Astrocyte (in vitro differentiated cells and primary cell): ENCODE data around the gene SCN3B. TPM values are rescaled to one million over a fixed set of nuclear protein-coding genes. Genes with fewer than 3 reads are reported as not detected.

ENCODE experiments used
- DNase-seq: peaks from one replicate; pipeline ENCODE4 v3.0.0-alpha.2; 2010; ENCODE audit warnings: low read depth
- FAIRE-seq: peaks from 2 replicates; lab custom pipeline; 2011; peaks lifted over from hg19 to GRCh38; lab: Jason Lieb, UNC
- H2AFZ ChIP-seq: 2 replicates; pipeline ENCODE4 v1.6.0; 2012; ENCODE audit warnings: low read depth, low read length, inconsistent platforms
- H3K27ac ChIP-seq: 2 replicates; pipeline ENCODE4 v1.5.1; 2011; ENCODE audit warnings: low read depth, low read length, inconsistent platforms
- H3K27me3 ChIP-seq: 2 replicates; pipeline ENCODE4 v1.6.0; 2011; ENCODE audit warnings: low read length, inconsistent platforms; ENCODE audit not compliant: insufficient read depth
- H3K36me3 ChIP-seq: 2 replicates; pipeline ENCODE4 v1.5.1; 2011; ENCODE audit warnings: low read length, inconsistent platforms; ENCODE audit not compliant: insufficient read depth
- H3K4me1 ChIP-seq: 2 replicates; pipeline ENCODE4 v1.5.1; 2011; ENCODE audit warnings: low read length, inconsistent platforms; ENCODE audit not compliant: insufficient read depth
- H3K4me2 ChIP-seq: 2 replicates; pipeline ENCODE4 v1.6.0; 2012; ENCODE audit warnings: low read length, inconsistent platforms
- H3K4me3 ChIP-seq: 2 replicates; pipeline ENCODE4 v1.5.1; 2011; ENCODE audit warnings: low read depth, mild to moderate bottlenecking, low read length, inconsistent platforms; ENCODE audit not compliant: insufficient read depth
- H3K79me2 ChIP-seq: 2 replicates; pipeline ENCODE4 v1.6.0; 2012; ENCODE audit warnings: mild to moderate bottlenecking, low read length, inconsistent platforms; ENCODE audit not compliant: insufficient read depth
- H3K9ac ChIP-seq: 2 replicates; pipeline ENCODE4 v1.6.0; 2012; ENCODE audit warnings: mild to moderate bottlenecking, low read length, inconsistent platforms
- H3K9me3 ChIP-seq: 2 replicates; pipeline ENCODE4 v1.5.1; 2012; ENCODE audit warnings: low read depth, mild to moderate bottlenecking, low read length, inconsistent platforms; ENCODE audit not compliant: insufficient read depth
- H4K20me1 ChIP-seq: 2 replicates; pipeline ENCODE4 v1.6.0; 2012; ENCODE audit warnings: low read length, inconsistent platforms; ENCODE audit not compliant: insufficient read depth
- H3K27ac Mint-ChIP-seq: one replicate; pipeline ENCODE4 v1.8.0; 2021; ENCODE audit warnings: mild to moderate bottlenecking, mixed read lengths; ENCODE audit not compliant: unreplicated experiment
- H3K27me3 Mint-ChIP-seq: one replicate; pipeline ENCODE4 v1.8.0; 2021; ENCODE audit warnings: low read depth, mixed read lengths; ENCODE audit not compliant: unreplicated experiment
- H3K36me3 Mint-ChIP-seq: one replicate; pipeline ENCODE4 v1.8.0; 2021; ENCODE audit warnings: low read depth, mixed read lengths; ENCODE audit not compliant: unreplicated experiment
- H3K4me1 Mint-ChIP-seq: one replicate; pipeline ENCODE4 v1.8.0; 2021; ENCODE audit warnings: low read depth, mixed read lengths; ENCODE audit not compliant: unreplicated experiment
- H3K4me3 Mint-ChIP-seq: one replicate; pipeline ENCODE4 v1.8.0; 2021; ENCODE audit warnings: mild to moderate bottlenecking, moderate library complexity, mixed read lengths; ENCODE audit not compliant: unreplicated experiment
- H3K9me3 Mint-ChIP-seq: one replicate; pipeline ENCODE4 v1.8.0; 2021; ENCODE audit warnings: mild to moderate bottlenecking, mixed read lengths; ENCODE audit not compliant: unreplicated experiment
- CTCF ChIP-seq: IDR thresholded peaks from 2 replicates; pipeline ENCODE4 v1.5.1; 2011; ENCODE audit warnings: low read depth, mild to moderate bottlenecking, inconsistent platforms, low read length, moderate library complexity; ENCODE audit not compliant: insufficient read depth
- EZH2 ChIP-seq: IDR thresholded peaks from 2 replicates; pipeline ENCODE4 v1.6.1; 2012; ENCODE audit warnings: mild to moderate bottlenecking, low read length, inconsistent platforms; ENCODE audit not compliant: insufficient read depth
- total RNA-seq: library from RNA; stranded (reverse); gene quantifications from 2 replicates; pipeline ENCODE4 v1.2.1, GENCODE V29; 2021

Gene SCN3B
- total RNA-seq, 1 donor from 2014 or later = 2.3 TPM

GRCh38 chr11:123582992-123583504 is 71.4 kb downstream of the SCN3B start:
- Histone ChIP-seq H3K27me3 (no peaks in the 10 kb centered on the region), H3K4me3 (no peak overlapping the region), H3K9me3 (no peaks in the 10 kb centered on the region), H3K4me2 (no peak overlapping the region), H3K79me2 (no peaks in the 10 kb centered on the region), H2AFZ (no peak overlapping the region), H4K20me1 (peaks cover 5% of the 10 kb centered on the region), H3K27ac (no peak overlapping the region), H3K9ac (no peak overlapping the region), H3K4me1 (no peaks in the 10 kb centered on the region), H3K36me3 (no peaks in the 10 kb centered on the region)
- DNase-seq (no peak), FAIRE-seq (no peak)
- Mint-ChIP-seq H3K4me3 (no peak overlapping the region), H3K36me3 (no peaks in the 10 kb centered on the region), H3K27me3 (peaks cover 31% of the 10 kb centered on the region), H3K9me3 (no peaks in the 10 kb centered on the region), H3K27ac (no peak overlapping the region), H3K4me1 (peaks cover 6% of the 10 kb centered on the region)
- TF ChIP-seq CTCF (no peak), EZH2 (no peak)

GRCh38 chr11:123581651-123582399 is 72.6 kb downstream of the SCN3B start:
- TF ChIP-seq EZH2 (no peak), CTCF (no peak)
- Histone ChIP-seq H3K27ac (no peak overlapping the region), H4K20me1 (peaks cover 5% of the 10 kb centered on the region), H3K4me2 (no peak overlapping the region), H3K9me3 (no peaks in the 10 kb centered on the region), H3K36me3 (no peaks in the 10 kb centered on the region), H3K4me3 (no peak overlapping the region), H3K79me2 (no peaks in the 10 kb centered on the region), H3K9ac (no peak overlapping the region), H3K4me1 (no peaks in the 10 kb centered on the region), H3K27me3 (no peaks in the 10 kb centered on the region), H2AFZ (no peak overlapping the region)
- DNase-seq = no peak
- Mint-ChIP-seq H3K4me3 (no peak overlapping the region), H3K36me3 (no peaks in the 10 kb centered on the region), H3K27ac (no peak overlapping the region), H3K27me3 (peaks cover 29% of the 10 kb centered on the region), H3K4me1 (peaks cover 6% of the 10 kb centered on the region), H3K9me3 (no peaks in the 10 kb centered on the region)
- FAIRE-seq = no peak
